HEK293 (cell line): ENCODE results near the gene TAS1R1.
A peak's percentile ranks its signal among the peaks of the same experiment; 100 is the strongest.

Experiments used
- CTCF ChIA-PET: fragments of 350-600 bp; formaldehyde crosslinking; extraction: SDS; loops from one replicate; lab custom pipeline; 2021; ENCODE audit warnings: antibody characterized with exemption; lab: Yijun Ruan, JAX
- POLR2A ChIA-PET: fragments of 300-600 bp; formaldehyde crosslinking; extraction: SDS; loops from one replicate; lab custom pipeline; 2020; ENCODE audit warnings: antibody characterized with exemption, inconsistent platforms; lab: Yijun Ruan, JAX
- H3K27ac ChIP-seq: fragments of 200-500 bp; sonication (Bioruptor generic); 2 replicates; pipeline ENCODE4 v1.5.1; 2014; ENCODE audit warnings: low read depth, low read length, control low read depth, inconsistent platforms; ENCODE audit errors: extremely low read depth
- H3K36me3 ChIP-seq, 2 experiments: fragments of 200-500 bp in 1 of 2; sonication (Bioruptor generic) in 1 of 2; 1 replicate in 1 of 2; 2 replicates in 1 of 2; pipeline ENCODE4 v1.5.1; 2014 to 2017; ENCODE audit warnings: inconsistent platforms in 2 of 2, low read length in 2 of 2; ENCODE audit not compliant: control insufficient read depth in 2 of 2, insufficient read depth in 1 of 2
- H3K4me1 ChIP-seq: fragments of 200-500 bp; sonication (Bioruptor generic); 2 replicates; pipeline ENCODE4 v1.5.1; 2014; ENCODE audit warnings: mild to moderate bottlenecking, low read length, inconsistent platforms; ENCODE audit not compliant: control insufficient read depth, insufficient read depth
- H3K4me3 ChIP-seq: 2 replicates; pipeline ENCODE4 v1.5.1; 2011; ENCODE audit warnings: low read depth, mild to moderate bottlenecking, control low read depth, low read length, moderate library complexity
- H3K9me3 ChIP-seq: fragments of 200-500 bp; sonication (Bioruptor generic); 2 replicates; pipeline ENCODE4 v1.5.1; 2014; ENCODE audit warnings: low read depth, low read length, inconsistent platforms; ENCODE audit not compliant: control insufficient read depth, insufficient read depth
- ELK4 ChIP-seq: IDR thresholded peaks from 2 replicates; pipeline ENCODE4 v1.6.1; 2011; ENCODE audit warnings: mild to moderate bottlenecking, low read depth, low read length, borderline replicate concordance
- GLIS2 ChIP-seq: fragments of 450-650 bp; formaldehyde crosslinking; IDR thresholded peaks from 2 replicates; pipeline ENCODE4 v1.5.1; 2016; ENCODE audit warnings: missing biosample characterization, missing genetic modification characterization
- HIC1 ChIP-seq: fragments of 450-650 bp; formaldehyde crosslinking; IDR thresholded peaks from 2 replicates; pipeline ENCODE4 v1.5.1; 2016; ENCODE audit warnings: missing biosample characterization, missing genetic modification characterization
- PATZ1 ChIP-seq: fragments of 450-650 bp; formaldehyde crosslinking; IDR thresholded peaks from 2 replicates; pipeline ENCODE4 v1.5.1; 2016; ENCODE audit warnings: missing biosample characterization, missing genetic modification characterization
- SCRT1 ChIP-seq: fragments of 450-650 bp; formaldehyde crosslinking; IDR thresholded peaks from 2 replicates; pipeline ENCODE4 v1.5.1; 2016; ENCODE audit warnings: missing biosample characterization, missing genetic modification characterization, borderline replicate concordance
- SCRT2 ChIP-seq: fragments of 450-650 bp; formaldehyde crosslinking; IDR thresholded peaks from 2 replicates; pipeline ENCODE4 v1.5.1; 2016; ENCODE audit warnings: missing biosample characterization, missing genetic modification characterization
- ZBTB48 ChIP-seq: fragments of 450-650 bp; formaldehyde crosslinking; IDR thresholded peaks from 2 replicates; pipeline ENCODE4 v1.5.1; 2016; ENCODE audit warnings: missing biosample characterization, missing genetic modification characterization
- ZNF140 ChIP-seq: fragments of 450-650 bp; formaldehyde crosslinking; IDR thresholded peaks from 2 replicates; pipeline ENCODE4 v1.5.1; 2016; ENCODE audit warnings: missing biosample characterization, missing genetic modification characterization
- ZNF174 ChIP-seq: fragments of 450-650 bp; formaldehyde crosslinking; IDR thresholded peaks from 2 replicates; pipeline ENCODE4 v1.5.0; 2017; ENCODE audit warnings: missing biosample characterization, mild to moderate bottlenecking, missing genetic modification characterization
- ZNF184 ChIP-seq: fragments of 450-650 bp; IDR thresholded peaks from 2 replicates; pipeline ENCODE4 v1.5.1; 2018; ENCODE audit warnings: missing biosample characterization, mild to moderate bottlenecking, missing genetic modification characterization
- ZNF211 ChIP-seq: fragments of 450-650 bp; formaldehyde crosslinking; IDR thresholded peaks from 2 replicates; pipeline ENCODE4 v1.5.1; 2016; ENCODE audit warnings: low read depth, missing biosample characterization, missing genetic modification characterization
- ZNF311 ChIP-seq: fragments of 450-650 bp; formaldehyde crosslinking; IDR thresholded peaks from 2 replicates; pipeline ENCODE4 v1.5.1; 2017; ENCODE audit warnings: missing biosample characterization, missing genetic modification characterization, borderline replicate concordance
- ZNF324 ChIP-seq: fragments of 450-650 bp; formaldehyde crosslinking; IDR thresholded peaks from 2 replicates; pipeline ENCODE4 v1.5.1; 2016; ENCODE audit warnings: missing biosample characterization, missing genetic modification characterization
- ZNF37A ChIP-seq: fragments of 450-650 bp; IDR thresholded peaks from 2 replicates; pipeline ENCODE4 v1.5.1; 2018; ENCODE audit warnings: missing biosample characterization, missing genetic modification characterization
- ZNF416 ChIP-seq: fragments of 450-650 bp; formaldehyde crosslinking; IDR thresholded peaks from 2 replicates; pipeline ENCODE4 v1.5.1; 2016; ENCODE audit warnings: missing biosample characterization, missing genetic modification characterization
- ZNF473 ChIP-seq: fragments of 450-650 bp; formaldehyde crosslinking; IDR thresholded peaks from 2 replicates; pipeline ENCODE4 v1.5.1; 2017; ENCODE audit warnings: missing biosample characterization, missing genetic modification characterization
- ZNF488 ChIP-seq: fragments of 450-650 bp; formaldehyde crosslinking; IDR thresholded peaks from 2 replicates; pipeline ENCODE4 v1.5.1; 2016; ENCODE audit warnings: missing biosample characterization, missing genetic modification characterization
- ZNF600 ChIP-seq: fragments of 450-650 bp; formaldehyde crosslinking; IDR thresholded peaks from 2 replicates; pipeline ENCODE4 v1.5.1; 2016; ENCODE audit warnings: missing biosample characterization, missing genetic modification characterization
- ZNF610 ChIP-seq: fragments of 450-650 bp; formaldehyde crosslinking; IDR thresholded peaks from 2 replicates; pipeline ENCODE4 v1.5.1; 2016; ENCODE audit warnings: missing biosample characterization, missing genetic modification characterization, borderline replicate concordance
- ZNF639 ChIP-seq: fragments of 450-650 bp; formaldehyde crosslinking; IDR thresholded peaks from 2 replicates; pipeline ENCODE4 v1.5.1; 2016; ENCODE audit warnings: missing biosample characterization, missing genetic modification characterization
- ZNF677 ChIP-seq: fragments of 450-650 bp; IDR thresholded peaks from 2 replicates; pipeline ENCODE4 v1.5.0; 2018; ENCODE audit warnings: missing biosample characterization, mild to moderate bottlenecking, missing genetic modification characterization, moderate library complexity
- ZNF843 ChIP-seq: fragments of 450-650 bp; formaldehyde crosslinking; IDR thresholded peaks from 2 replicates; pipeline ENCODE4 v1.5.1; 2016; ENCODE audit warnings: missing biosample characterization, missing genetic modification characterization
- ZSCAN16 ChIP-seq: fragments of 450-650 bp; formaldehyde crosslinking; IDR thresholded peaks from 2 replicates; pipeline ENCODE4 v1.5.1; 2016; ENCODE audit warnings: missing biosample characterization, missing genetic modification characterization
- ZSCAN18 ChIP-seq: fragments of 450-650 bp; formaldehyde crosslinking; IDR thresholded peaks from 2 replicates; pipeline ENCODE4 v1.5.1; 2016; ENCODE audit warnings: missing biosample characterization, missing genetic modification characterization
- ZSCAN30 ChIP-seq: fragments of 450-650 bp; IDR thresholded peaks from 2 replicates; pipeline ENCODE4 v1.5.1; 2018; ENCODE audit warnings: missing biosample characterization, mild to moderate bottlenecking, missing genetic modification characterization, moderate library complexity

Gene TAS1R1

GRCh38 chr1:6519935-6520671, 35.0 kb upstream of the TAS1R1 start (continued):
- TF ChIP-seq ZSCAN18 (no peak), ZNF473 (tag by site-specific recombination) (no peak), PATZ1 (tag by site-specific recombination) (peak; percentile 30), GLIS2 (tag by site-specific recombination) (no peak), ZNF677 (tag by site-specific recombination) (no peak), ZNF184 (tag by site-specific recombination) (no peak), ZBTB48 (tag by site-specific recombination) (no peak), ZNF211 (tag by site-specific recombination) (no peak), ZSCAN30 (0 out of 2 replicates have a peak, but pooled peaks have one; percentile 12), ZSCAN16 (tag by site-specific recombination) (peak; percentile 73; the same call in 1 of the 2 replicates), ZNF140 (tag by site-specific recombination) (no peak), ZNF37A (no peak), SCRT1 (tag by site-specific recombination) (no peak), ZNF843 (no peak)

- ChIA-PET CTCF (interaction anchor here (0.7 to 6.2 kb wide), 9 partner anchors 16 to 163 kb away, joined by 3 to 40 read pairs (median 5); partner anchors contain the start of genes PLEKHG5 and TAS1R1), POLR2A (no interaction called here)
- Histone ChIP-seq H3K9me3 (no peaks in the 10 kb centered on the region), H3K4me3 (no peak overlapping the region), H3K36me3 (peaks cover 9 to 29% of the 10 kb centered on the region in 2 experiments), H3K4me1 (peaks cover 5% of the 10 kb centered on the region; the same call in 1 of the 2 replicates), H3K27ac (no peak overlapping the region)
- TF ChIP-seq ZNF311 (no peak), ZNF600 (no peak), SCRT2 (tag by site-specific recombination) (peak; percentile 88), ZNF416 (no peak), SCRT1 (tag by site-specific recombination) (peak; percentile 40; the same call in 1 of the 2 replicates), ZNF488 (tag by site-specific recombination) (no peak), ELK4 (no peak), ZNF639 (tag by site-specific recombination) (no peak), ZNF140 (tag by site-specific recombination) (no peak), ZNF610 (tag by site-specific recombination) (no peak), ZNF184 (tag by site-specific recombination) (no peak), ZNF174 (tag by site-specific recombination) (no peak), HIC1 (tag by site-specific recombination) (no peak), ZNF324 (tag by site-specific recombination) (no peak)
- TF ChIP-seq, all 188 proteins: peak for 2
These were observed 33.6 kb upstream of the TAS1R1 start for GRCh38 chr1:6521536-6521935.
